GOT3 (cell line): ENCODE data around the gene PIM3.

Experiments used
- DNase-seq: peaks from one replicate; lab custom pipeline; 2025; ENCODE audit warnings: mixed read lengths; lab: John Stamatoyannopoulos, UW

Gene PIM3

GRCh38 chr22:50007057-50007511 is 46.5 kb downstream of the PIM3 start:
- no peak for DNase-seq

GRCh38 chr22:50008151-50009040 is 47.8 kb downstream of the PIM3 start:
- no peak for DNase-seq

- no peak for DNase-seq
These were observed 48.7 kb downstream of the PIM3 start for GRCh38 chr22:50009251-50009650.

GRCh38 chr22:50009765-50010675 is 49.4 kb downstream of the PIM3 start:
- no peak for DNase-seq

GRCh38 chr22:50010676-50011446 is 50.3 kb downstream of the PIM3 start:
- no peak for DNase-seq

- DNase-seq: no peak
These were observed 51.1 kb downstream of the PIM3 start for GRCh38 chr22:50011447-50012210.

- no peak for DNase-seq
These were observed 51.9 kb downstream of the PIM3 start, which contains the start of gene IL17REL for GRCh38 chr22:50012211-50013181. TSS of gene IL17REL (minus strand) at chr22:50012765. CDS start at chr22:50012646, 119 bp downstream.
